IMR-90 (cell line): ENCODE measurements around the gene CCDC28B. TPM values are rescaled to one million over a fixed set of nuclear protein-coding genes. Genes with fewer than 3 reads are reported as not detected.
"Not testable (repeated sequence)": the region's sequence is repeated elsewhere in the genome, so short reads cannot be mapped to it uniquely, and the experiment has no call there.

Experiments
- ATAC-seq: fragments of 200-7000 bp; cut with Tn5 transposase; 2 replicates; pipeline ENCODE4 v1.9.1; 2020; ENCODE audit warnings: low read depth, mild to moderate bottlenecking, moderate library complexity
- BruUV-seq: library from RNA; stranded (reverse); fragments of 400-500 nt; replicated peaks from 2 replicates; lab custom pipeline; 2021; lab: Mats Ljungman, UMichigan
- CTCF ChIA-PET: fragments of 300-600 bp; formaldehyde crosslinking; extraction: SDS; loops from one replicate; lab custom pipeline; 2021; ENCODE audit warnings: antibody characterized with exemption; lab: Yijun Ruan, JAX
- POLR2A ChIA-PET: fragments of 300-600 bp; sonication (Branson Sonifier 250); formaldehyde crosslinking; loops from one replicate; lab custom pipeline; 2022; ENCODE audit warnings: antibody characterized with exemption; ENCODE audit not compliant: unreplicated experiment; lab: Charles Lee
- DNase-seq: peaks from one replicate; pipeline ENCODE4 v3.0.0; 2013
- H2AFZ ChIP-seq: replicated peaks from 2 replicates; pipeline ENCODE3; 2013; ENCODE audit warnings: low read length, mild to moderate bottlenecking; ENCODE audit not compliant: poor library complexity
- H2AK5ac ChIP-seq: 2 replicates; pipeline ENCODE4 v1.6.1; 2013; ENCODE audit warnings: low read depth, low read length, inconsistent platforms
- H2AK9ac ChIP-seq: replicated peaks from 2 replicates; pipeline ENCODE3; 2013; ENCODE audit warnings: mild to moderate bottlenecking, low read depth, low read length, moderate library complexity; ENCODE audit not compliant: poor library complexity
- H2BK120ac ChIP-seq: 2 replicates; pipeline ENCODE4 v1.6.1; 2013; ENCODE audit warnings: low read depth, low read length, inconsistent platforms
- H2BK15ac ChIP-seq: 3 replicates; pipeline ENCODE4 v1.6.1; 2013; ENCODE audit warnings: low read depth, low read length, inconsistent platforms
- H2BK20ac ChIP-seq: 2 replicates; pipeline ENCODE4 v1.6.1; 2013; ENCODE audit warnings: low read depth, mild to moderate bottlenecking, inconsistent platforms, low read length, moderate library complexity
- H2BK5ac ChIP-seq: 2 replicates; pipeline ENCODE4 v1.6.1; 2013; ENCODE audit warnings: mild to moderate bottlenecking, low read depth, low read length, inconsistent platforms; ENCODE audit not compliant: poor library complexity, severe bottlenecking
- H3K14ac ChIP-seq: replicated peaks from 2 replicates; pipeline ENCODE4 v1.6.1; 2013; ENCODE audit warnings: low read depth, low read length, inconsistent platforms
- H3K18ac ChIP-seq: 2 replicates; pipeline ENCODE4 v1.6.1; 2013; ENCODE audit warnings: low read depth, low read length, control low read depth
- H3K23ac ChIP-seq: 2 replicates; pipeline ENCODE4 v1.6.1; 2013; ENCODE audit warnings: low read depth, low read length, inconsistent platforms
- H3K27ac ChIP-seq: 2 replicates; pipeline ENCODE4 v1.5.1; 2013; ENCODE audit warnings: mild to moderate bottlenecking, control low read depth, low read length; ENCODE audit not compliant: insufficient read depth
- H3K27me3 ChIP-seq: 2 replicates; pipeline ENCODE4 v1.6.1; 2013; ENCODE audit warnings: low read length; ENCODE audit not compliant: control insufficient read depth, insufficient read depth
- H3K36me3 ChIP-seq: 2 replicates; pipeline ENCODE4 v1.6.1; 2013; ENCODE audit warnings: low read length, mixed read lengths; ENCODE audit not compliant: control insufficient read depth, insufficient read depth
- H3K4ac ChIP-seq: 2 replicates; pipeline ENCODE4 v1.6.1; 2013; ENCODE audit warnings: low read depth, low read length, inconsistent platforms
- H3K4me1 ChIP-seq: 2 replicates; pipeline ENCODE4 v1.6.1; 2013; ENCODE audit warnings: low read length, mixed read lengths; ENCODE audit not compliant: control insufficient read depth, insufficient read depth
- H3K4me2 ChIP-seq: 2 replicates; pipeline ENCODE4 v1.6.1; 2013; ENCODE audit warnings: low read depth, mild to moderate bottlenecking, control low read depth, low read length, moderate library complexity
- H3K4me3 ChIP-seq: 2 replicates; pipeline ENCODE4 v1.5.1; 2013; ENCODE audit warnings: low read depth, mild to moderate bottlenecking, control low read depth, low read length, moderate library complexity; ENCODE audit not compliant: insufficient read depth
- H3K56ac ChIP-seq: 2 replicates; pipeline ENCODE4 v1.6.1; 2013; ENCODE audit warnings: low read length, inconsistent platforms; ENCODE audit not compliant: insufficient read depth; ENCODE audit errors: extremely low read depth
- H3K79me1 ChIP-seq, 2 experiments: 2 replicates each; pipeline ENCODE4 v1.6.1; 2013; ENCODE audit warnings: low read length in 2 of 2, inconsistent platforms in 1 of 2, low read depth in 1 of 2
- H3K9ac ChIP-seq: 2 replicates; pipeline ENCODE4 v1.6.1; 2013; ENCODE audit warnings: low read depth, low read length, control low read depth
- H3K9me1 ChIP-seq: 2 replicates; pipeline ENCODE4 v1.6.1; 2013; ENCODE audit warnings: low read length, inconsistent platforms; ENCODE audit not compliant: insufficient read depth
- H3K9me3 ChIP-seq: 2 replicates; pipeline ENCODE4 v1.6.1; 2013; ENCODE audit warnings: low read length; ENCODE audit not compliant: control insufficient read depth, insufficient read depth
- H4K20me1 ChIP-seq: 2 replicates; pipeline ENCODE4 v1.6.1; 2013; ENCODE audit warnings: low read length, inconsistent platforms; ENCODE audit not compliant: insufficient read depth
- H4K5ac ChIP-seq: 2 replicates; pipeline ENCODE4 v1.6.1; 2013; ENCODE audit warnings: mild to moderate bottlenecking, low read depth, low read length, control low read depth
- H4K8ac ChIP-seq, 2 experiments: 2 replicates each; pipeline ENCODE4 v1.6.1; 2013; ENCODE audit warnings: low read depth in 2 of 2, low read length in 2 of 2, control low read depth in 1 of 2, inconsistent platforms in 1 of 2
- H4K91ac ChIP-seq: 2 replicates; pipeline ENCODE4 v1.6.1; 2013; ENCODE audit warnings: low read depth, low read length, inconsistent platforms; ENCODE audit not compliant: insufficient read depth
- WGBS, 2 experiments: methylation state at CpG; one replicate each; pipeline versions ENCODE4 v1.1.5 to v1.1.7; 2013; ENCODE audit warnings: missing lambda C conversion rate in 2 of 2; ENCODE audit not compliant: insufficient read length in 1 of 2; ENCODE audit errors: extremely low coverage in 2 of 2; 5-methylcytosine and 5-hydroxymethylcytosine counted together
- dilution Hi-C: fragments of 300-500 bp; cut with HindIII; formaldehyde crosslinking; loops from one replicate; pipeline ENCODE4 v1.14.3; 2018; ENCODE audit warnings: low sequenced_read_pairs; ENCODE audit not compliant: unreplicated experiment
- in situ Hi-C: fragments of 300-500 bp; cut with MboI; formaldehyde crosslinking; loops from 3 replicates; pipeline ENCODE4 v1.14.3; 2019; ENCODE audit warnings: low sequenced_read_pairs, inconsistent platforms, mixed read lengths
- intact Hi-C: fragments of 100-400 bp; cut with micrococcal nuclease; formaldehyde crosslinking; loops from 2 replicates; pipeline ENCODE4 v1.10.0; 2022
- polyA plus RNA-seq, 3 experiments: library from polyadenylated mRNA; depleted of rRNA; stranded (reverse); fragments of >200 nt; gene quantifications; 2 replicates each; pipeline ENCODE4 v1.2.3, GENCODE V29; 2012; ENCODE audit warnings: low replicate concordance in 1 of 3
- total RNA-seq: library from RNA; depleted of rRNA; stranded (reverse); fragments of >200 nt; gene quantifications from 2 replicates; pipeline ENCODE4 v1.2.3, GENCODE V29; 2012

Gene CCDC28B
- total and polyA plus RNA-seq, 2 of the 4 experiments (the other 2 are of a cell fraction), result 17.2 to 18.4 TPM

DNA sequence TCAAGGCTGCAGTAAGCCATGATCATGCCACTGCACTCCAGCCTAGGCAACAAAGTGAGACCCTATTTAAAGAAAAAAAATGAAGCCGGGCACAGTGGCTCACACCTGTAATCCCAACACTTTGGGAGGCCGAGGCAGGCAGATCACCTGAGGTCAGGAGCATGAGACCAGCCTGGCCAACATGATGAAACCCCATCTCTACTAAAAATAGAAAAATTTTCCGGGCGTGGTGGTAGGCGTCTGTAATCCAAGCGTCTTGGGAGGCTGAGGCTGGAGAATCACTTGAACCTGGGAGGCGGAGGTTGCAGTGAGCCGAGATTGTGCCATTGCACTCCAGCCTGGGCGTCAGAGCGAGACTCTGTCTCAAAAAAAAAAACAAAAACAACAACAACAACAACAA, 34.8 kb upstream of the CCDC28B start:
- BruUV-seq, H3K18ac ChIP-seq, dilution Hi-C loops, H2BK120ac ChIP-seq, H3K4me2 ChIP-seq, H4K8ac ChIP-seq, CTCF ChIA-PET, H2BK15ac ChIP-seq, H4K91ac ChIP-seq, H3K27ac ChIP-seq, H3K14ac ChIP-seq, H3K23ac ChIP-seq, in situ Hi-C loops, H4K20me1 ChIP-seq, H2AK5ac ChIP-seq, H3K9ac ChIP-seq, DNase-seq, H3K56ac ChIP-seq, H3K4ac ChIP-seq, H3K4me3 ChIP-seq, H3K9me3 ChIP-seq, H2BK5ac ChIP-seq, H4K5ac ChIP-seq, intact Hi-C loops, H3K9me1 ChIP-seq, H2BK20ac ChIP-seq, H3K27me3 ChIP-seq, H3K4me1 ChIP-seq, H2AK9ac ChIP-seq, H2AFZ ChIP-seq, ATAC-seq: not testable (repeated sequence)
- H3K79me1 ChIP-seq, result peaks cover 6 to 18% of the 10 kb centered on the region in 2 experiments
- peaks cover 57% of the 10 kb centered on the region for H3K36me3 ChIP-seq
- POLR2A ChIA-PET, result interaction anchor here (0.7 kb wide), 1 partner anchor 15 kb away, joined by 30 read pairs; no protein-coding TSS in a partner anchor
- WGBS, 2 experiments, result no CpG with 5 or more reads among the region's 10 CpGs
